Stimulated activated CD4-positive, alpha-beta T cell treated with anti-CD3 and anti-CD28 coated beads, Interleukin-2, amount 100 ng/mL, for 24 hours (primary cell): Measurements from ENCODE around the gene NCOR1.
"Not testable (repeated sequence)": the region's sequence is repeated elsewhere in the genome, so short reads cannot be mapped to it uniquely, and the experiment has no call there.

Experiments used
- DNase-seq, 2 donors: peaks; one replicate each; pipeline ENCODE4 v3.0.0-alpha.2; 2020

NCOR1 gene

GRCh38 chr17:16145319-16145890 is 69.9 kb downstream of the NCOR1 start:
- DNase-seq: not testable (repeated sequence)

- no peak for DNase-seq
Measured at GRCh38 chr17:16141685-16142084, 73.6 kb downstream of the NCOR1 start.

GRCh38 chr17:16140854-16141253 is 74.5 kb downstream of the NCOR1 start:
- no peak for DNase-seq

- DNase-seq: no peak
Measured at GRCh38 chr17:16135461-16135860, 79.9 kb downstream of the NCOR1 start.

DNA sequence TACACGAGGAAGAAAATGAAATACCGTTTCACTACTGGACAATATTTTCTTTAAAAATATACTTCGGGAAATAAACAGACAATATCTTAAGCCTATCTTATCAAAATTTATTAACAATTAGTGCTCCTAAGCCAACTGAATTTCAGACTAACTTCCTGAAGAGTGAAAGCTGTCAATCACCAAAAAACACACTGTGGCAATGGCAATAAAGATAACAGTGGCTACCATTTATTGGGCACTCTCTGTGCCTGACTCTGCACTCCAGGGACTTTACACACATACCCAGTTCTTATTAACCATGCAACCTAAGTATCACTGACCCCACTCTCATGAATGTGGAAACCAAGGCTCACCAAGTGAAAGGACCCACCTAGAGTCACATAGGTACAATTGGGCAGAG is 83.7 kb downstream of the NCOR1 start:
- DNase-seq: no peak

GRCh38 chr17:16129441-16130205 is 85.7 kb downstream of the NCOR1 start:
- no peak for DNase-seq

DNA sequence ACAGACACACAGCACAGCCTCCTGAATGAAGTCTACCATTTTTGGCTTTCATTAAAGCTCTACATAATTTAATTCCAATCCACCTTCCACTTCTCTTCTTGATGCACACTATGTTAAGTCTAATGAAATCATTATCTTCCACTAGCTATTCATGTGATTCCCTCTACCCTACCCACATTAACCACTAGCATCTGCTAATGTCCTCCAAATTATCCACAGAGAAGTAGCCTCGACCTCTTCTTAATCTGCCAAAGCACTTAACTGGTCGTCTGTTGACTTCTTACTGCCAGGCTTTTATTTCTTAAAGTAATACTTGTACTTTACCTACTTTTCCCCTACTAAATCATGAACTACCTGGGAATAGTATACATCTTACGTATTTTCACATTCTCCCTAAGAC is 91.8 kb downstream of the NCOR1 start:
- DNase-seq: no peak

- DNase-seq: no peak
Measured at GRCh38 chr17:16122697-16123434, 92.5 kb downstream of the NCOR1 start.

- DNase-seq: no peak
Measured at GRCh38 chr17:16121915-16122314, 93.4 kb downstream of the NCOR1 start.

- no peak for DNase-seq
Measured at GRCh38 chr17:16120937-16121336, 94.4 kb downstream of the NCOR1 start.

GRCh38 chr17:16117149-16117548 is 98.2 kb downstream of the NCOR1 start:
- DNase-seq: no peak

- DNase-seq: not testable (repeated sequence)
Measured at GRCh38 chr17:16115077-16115698, 100.1 kb downstream of the NCOR1 start.

GRCh38 chr17:16108871-16109270 is 106.5 kb downstream of the NCOR1 start:
- no peak for DNase-seq

DNA sequence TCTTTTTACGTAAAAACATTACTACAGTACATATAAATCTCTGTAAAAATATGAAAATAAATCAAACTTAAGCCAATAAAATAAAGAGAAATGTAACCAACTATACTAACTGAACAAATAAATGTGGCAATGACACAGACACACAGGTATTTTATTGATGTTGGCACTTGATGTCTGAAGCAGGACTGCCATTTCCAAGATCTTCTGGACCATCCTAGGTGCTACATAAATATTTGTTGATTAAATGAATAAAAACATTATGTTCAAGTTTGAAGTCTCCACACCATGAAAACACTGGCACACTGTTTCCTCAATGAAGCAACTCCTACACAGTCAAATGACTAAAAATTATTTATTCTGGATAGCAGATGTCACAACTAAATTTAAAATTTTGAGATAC is 106.9 kb downstream of the NCOR1 start:
- DNase-seq: no peak

DNA sequence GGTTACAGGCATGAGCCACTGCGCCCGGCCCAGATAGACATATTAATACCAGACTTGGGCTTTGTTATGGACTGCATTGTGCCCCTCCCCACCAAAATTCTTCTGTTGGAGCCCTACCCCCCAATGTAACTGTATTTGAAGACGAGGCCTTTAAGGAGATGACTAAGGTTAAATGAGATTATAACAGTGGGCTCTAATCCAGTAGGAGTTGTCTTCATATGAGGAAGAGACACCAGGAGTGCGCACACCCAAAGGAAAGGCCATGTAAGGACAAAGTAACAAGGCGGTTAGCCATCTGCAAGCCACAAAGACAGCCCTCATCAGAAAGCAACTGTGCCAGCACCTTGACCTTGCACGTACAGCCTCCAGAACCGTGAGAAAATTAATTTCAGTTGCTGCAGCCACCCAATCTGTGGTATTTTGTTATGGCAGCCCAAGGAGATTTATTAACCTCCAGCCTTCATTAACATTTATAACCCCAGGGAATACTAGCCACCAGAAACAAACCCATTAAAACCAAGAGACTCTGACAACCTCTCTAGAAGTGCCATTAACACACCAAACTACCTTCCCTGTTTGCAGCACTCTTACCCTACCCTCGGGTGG is 108.1 kb downstream of the NCOR1 start:
- no peak for DNase-seq

GRCh38 chr17:16106161-16106891 is 109.0 kb downstream of the NCOR1 start:
- no peak for DNase-seq

GRCh38 chr17:16104189-16104588 is 111.1 kb downstream of the NCOR1 start:
- no peak for DNase-seq

DNA sequence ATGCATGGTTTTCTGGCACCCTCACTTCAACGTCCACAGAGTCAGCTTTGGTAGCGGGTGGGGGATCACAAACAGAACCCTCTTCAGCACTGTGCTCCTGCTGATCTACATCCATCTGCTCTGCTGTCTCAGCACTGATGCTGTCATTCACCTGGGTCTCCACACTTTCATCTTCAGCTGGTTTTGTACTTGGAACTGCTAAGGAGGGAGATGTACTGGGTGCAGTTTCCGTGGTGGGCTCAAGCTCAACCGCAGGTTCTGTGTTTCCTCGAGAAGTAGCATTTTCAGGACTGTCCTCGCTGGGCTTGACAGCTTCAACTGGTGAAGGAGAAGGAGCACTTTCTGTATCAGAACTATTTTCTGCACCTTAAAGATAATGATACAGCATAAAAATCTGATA is 113.9 kb downstream of the NCOR1 start:
- no peak for DNase-seq

GRCh38 chr17:16100737-16101400 is 114.5 kb downstream of the NCOR1 start:
- no peak for DNase-seq

DNA sequence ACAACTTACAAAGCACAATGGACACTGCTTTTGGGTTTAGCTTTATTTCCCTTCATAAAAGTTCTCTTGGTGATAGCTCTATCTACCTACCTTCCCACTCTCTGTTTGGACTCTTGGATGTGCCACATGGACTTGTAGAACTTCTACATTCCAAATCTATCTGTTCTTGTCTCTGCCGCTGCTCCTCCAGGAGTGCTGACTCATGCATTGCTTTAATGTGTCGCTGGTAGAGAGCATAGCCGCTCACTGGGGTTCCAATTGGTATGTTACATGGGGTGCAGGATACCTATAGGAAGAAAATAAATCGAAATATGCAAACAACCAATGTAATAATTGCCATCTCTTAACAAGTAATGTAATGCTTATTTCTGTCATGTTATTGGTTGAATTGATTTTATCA is 123.6 kb downstream of the NCOR1 start:
- no peak for DNase-seq

- DNase-seq: peak in 1 of 2 donors; percentile 9
Measured at GRCh38 chr17:16086957-16087356, 128.4 kb downstream of the NCOR1 start.
